ENCODE data around the gene EPB41. TPM values are rescaled to one million over a fixed set of nuclear protein-coding genes. Genes with fewer than 3 reads are reported as not detected.

The EPB41 gene
- total and polyA plus RNA-seq, 2 of the 4 experiments (the other 2 are of a cell fraction) = 4.6 to 10.0 TPM

DNA sequence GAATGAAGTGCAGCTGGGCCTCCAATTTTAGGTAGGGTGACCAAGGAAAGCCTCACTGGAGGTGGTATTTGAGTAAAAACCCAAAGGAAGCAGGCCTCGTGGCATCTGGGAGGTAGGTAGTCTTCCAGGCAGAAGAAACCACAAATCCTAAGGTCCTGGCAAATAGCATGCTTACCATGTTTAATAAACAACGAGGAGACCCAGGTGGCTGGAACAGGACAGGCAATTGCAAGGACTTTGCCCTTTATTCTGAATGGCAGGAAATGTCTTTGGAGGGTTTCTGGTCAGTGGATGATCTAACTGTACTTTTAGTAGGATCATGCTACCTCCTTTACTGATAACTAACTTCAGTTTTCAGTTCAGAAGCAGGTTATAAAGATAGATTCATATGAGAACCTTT is 52.2 kb downstream of the EPB41 start:
- Histone ChIP-seq H3K27ac (ENCODE audit: insufficient read depth, low read length) (no peak overlapping the region), H2BK20ac (ENCODE audit: low read depth, low read length) (no peak overlapping the region), H3K27me3 (ENCODE audit: control insufficient read depth, insufficient read depth, low read length) (no peaks in the 10 kb centered on the region), H3K23ac (ENCODE audit: low read depth, low read length) (no peak overlapping the region), H3K9me1 (ENCODE audit: insufficient read depth, low read length) (no peaks in the 10 kb centered on the region), H2AK9ac (replicated peaks; ENCODE audit: low read depth, low read length, poor library complexity) (no peak overlapping the region), H4K8ac (ENCODE audit: low read depth in 2 of 2, low read length in 2 of 2) (no peak overlapping the region), H3K4ac (ENCODE audit: low read depth, low read length) (no peak overlapping the region), H3K9ac (ENCODE audit: low read depth, low read length) (no peak overlapping the region), H4K91ac (ENCODE audit: insufficient read depth, low read depth, low read length) (no peak overlapping the region), H2BK5ac (ENCODE audit: low read depth, low read length, poor library complexity, severe bottlenecking) (no peak overlapping the region), H3K79me1 (ENCODE audit: low read depth in 1 of 2, low read length in 2 of 2) (no peaks in the 10 kb centered on the region), H2BK120ac (ENCODE audit: low read depth, low read length) (no peak overlapping the region), H3K9me3 (ENCODE audit: control insufficient read depth, insufficient read depth, low read length) (no peaks in the 10 kb centered on the region), H3K36me3 (ENCODE audit: control insufficient read depth, insufficient read depth, low read length) (no peaks in the 10 kb centered on the region), H3K4me1 (ENCODE audit: control insufficient read depth, insufficient read depth, low read length) (no peaks in the 10 kb centered on the region; the same call in 1 of the 2 replicates), H2BK15ac (ENCODE audit: low read depth, low read length) (no peak overlapping the region), H3K18ac (ENCODE audit: low read depth, low read length) (no peak overlapping the region), H3K4me2 (ENCODE audit: low read depth, low read length) (no peak overlapping the region), H3K56ac (ENCODE audit: extremely low read depth, insufficient read depth, low read length) (no peak overlapping the region), H4K5ac (ENCODE audit: low read depth, low read length) (no peak overlapping the region), H3K14ac (replicated peaks; ENCODE audit: low read depth, low read length) (no peak overlapping the region), H3K4me3 (ENCODE audit: insufficient read depth, low read depth, low read length) (no peak overlapping the region), H2AK5ac (ENCODE audit: low read depth, low read length) (no peak overlapping the region), H4K20me1 (ENCODE audit: insufficient read depth, low read length) (no peaks in the 10 kb centered on the region), H2AFZ (replicated peaks; ENCODE audit: low read length, poor library complexity) (no peak overlapping the region)
- 88% methylated on average over 1 of the region's 2 CpGs; no CpG with 5 or more reads in 1 of the 2 experiments for WGBS, 2 experiments (ENCODE audit: extremely low coverage in 2 of 2, insufficient read length in 1 of 2)
- dilution Hi-C loops (cut with HindIII; ENCODE audit: low sequenced_read_pairs, unreplicated experiment) = no loop called here
- ATAC-seq (ENCODE audit: low read depth) (no peak), DNase-seq (no peak)
- POLR2A ChIA-PET (ENCODE audit: unreplicated experiment) = no interaction called here
- CTCF ChIA-PET = no interaction called here
- in situ Hi-C loops (cut with MboI; ENCODE audit: low sequenced_read_pairs) = no loop called here
- TF ChIP-seq, protein P1, sequence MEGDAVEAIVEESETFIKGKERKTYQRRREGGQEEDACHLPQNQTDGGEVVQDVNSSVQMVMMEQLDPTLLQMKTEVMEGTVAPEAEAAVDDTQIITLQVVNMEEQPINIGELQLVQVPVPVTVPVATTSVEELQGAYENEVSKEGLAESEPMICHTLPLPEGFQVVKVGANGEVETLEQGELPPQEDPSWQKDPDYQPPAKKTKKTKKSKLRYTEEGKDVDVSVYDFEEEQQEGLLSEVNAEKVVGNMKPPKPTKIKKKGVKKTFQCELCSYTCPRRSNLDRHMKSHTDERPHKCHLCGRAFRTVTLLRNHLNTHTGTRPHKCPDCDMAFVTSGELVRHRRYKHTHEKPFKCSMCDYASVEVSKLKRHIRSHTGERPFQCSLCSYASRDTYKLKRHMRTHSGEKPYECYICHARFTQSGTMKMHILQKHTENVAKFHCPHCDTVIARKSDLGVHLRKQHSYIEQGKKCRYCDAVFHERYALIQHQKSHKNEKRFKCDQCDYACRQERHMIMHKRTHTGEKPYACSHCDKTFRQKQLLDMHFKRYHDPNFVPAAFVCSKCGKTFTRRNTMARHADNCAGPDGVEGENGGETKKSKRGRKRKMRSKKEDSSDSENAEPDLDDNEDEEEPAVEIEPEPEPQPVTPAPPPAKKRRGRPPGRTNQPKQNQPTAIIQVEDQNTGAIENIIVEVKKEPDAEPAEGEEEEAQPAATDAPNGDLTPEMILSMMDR (conservative IDR thresholded peaks at IDR 0.05; ENCODE audit: low read depth, low read length) = no peak
- TF ChIP-seq, protein P2, sequence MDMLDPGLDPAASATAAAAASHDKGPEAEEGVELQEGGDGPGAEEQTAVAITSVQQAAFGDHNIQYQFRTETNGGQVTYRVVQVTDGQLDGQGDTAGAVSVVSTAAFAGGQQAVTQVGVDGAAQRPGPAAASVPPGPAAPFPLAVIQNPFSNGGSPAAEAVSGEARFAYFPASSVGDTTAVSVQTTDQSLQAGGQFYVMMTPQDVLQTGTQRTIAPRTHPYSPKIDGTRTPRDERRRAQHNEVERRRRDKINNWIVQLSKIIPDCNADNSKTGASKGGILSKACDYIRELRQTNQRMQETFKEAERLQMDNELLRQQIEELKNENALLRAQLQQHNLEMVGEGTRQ (IDR thresholded peaks at IDR 0.05; ENCODE audit: low read depth, low read length) = no peak
- TF ChIP-seq RFX5 (IDR thresholded peaks at IDR 0.05; ENCODE audit: low read depth, low read length) (no peak), ELK1 (IDR thresholded peaks at IDR 0.05; ENCODE audit: borderline replicate concordance, low read depth, low read length) (no peak), MAFK (IDR thresholded peaks at IDR 0.05; ENCODE audit: low read depth, low read length) (no peak), BHLHE40 (IDR thresholded peaks at IDR 0.05; ENCODE audit: low read depth, low read length) (no peak), RCOR1 (IDR thresholded peaks at IDR 0.05; ENCODE audit: insufficient replicate concordance, low read length) (no peak), CEBPB (IDR thresholded peaks at IDR 0.05; ENCODE audit: low read depth, low read length) (no peak), RAD21 (IDR thresholded peaks at IDR 0.05; ENCODE audit: low read length) (no peak), MAZ (IDR thresholded peaks at IDR 0.05; ENCODE audit: borderline replicate concordance, low read depth, low read length) (no peak), MXI1 (IDR thresholded peaks at IDR 0.05; ENCODE audit: borderline replicate concordance, low read depth, low read length) (no peak)
- BruUV-seq (replicated peaks) = no TSS peak
- intact Hi-C loops (cut with micrococcal nuclease) = no loop called here

All from IMR-90 (cell line).